ENCODE measurements around the gene AGTRAP.

AGTRAP gene

GRCh38 chr1:11691302-11691914 lies 44.5 kb upstream of the AGTRAP start, which contains the start of gene DRAXIN:
Gene DRAXIN (plus strand): TSS chr1:11691710. CDS start chr1:11706259, 14,549 bp downstream.
- Histone ChIP-seq H3K9me3 (ENCODE audit: insufficient read depth, low read length, severe bottlenecking) (no peaks in the 10 kb centered on the region), H3K27me3 (ENCODE audit: insufficient read depth, low read length, poor library complexity) (peaks cover 14% of the 10 kb centered on the region), H2AFZ (ENCODE audit: low read depth, low read length) (peak within 1 kb of the TSS; percentile 80), H3K4me1 (ENCODE audit: insufficient read depth, low read length) (peaks cover 25% of the 10 kb centered on the region), H4K20me1 (ENCODE audit: insufficient read depth, low read length) (no peaks in the 10 kb centered on the region), H3K4me3 (ENCODE audit: low read depth in 1 of 2, low read length in 2 of 2) (peak within 1 kb of the TSS; percentile 58 to 75), H3K4me2 (ENCODE audit: insufficient read depth, low read length) (peak within 1 kb of the TSS; percentile 91), H3K36me3 (ENCODE audit: insufficient read depth, low read length) (peaks cover 3% of the 10 kb centered on the region; the same call in 1 of the 2 replicates), H3K9ac (ENCODE audit: low read depth, low read length) (peak within 1 kb of the TSS; percentile 87), H3K27ac (ENCODE audit: low read length) (peak within 1 kb of the TSS; percentile 54), H3K79me2 (ENCODE audit: insufficient read depth, low read length) (peaks cover 8% of the 10 kb centered on the region; the same call in 1 of the 2 replicates)
- ATAC-seq (ENCODE audit: insufficient read depth, low read depth) (peak; percentile 81), DNase-seq (peak; percentile 57)
- peak; percentile 38 for TF ChIP-seq EZH2 (IDR thresholded peaks at IDR 0.05; ENCODE audit: borderline replicate concordance, low read depth, low read length, severe bottlenecking)
- TF ChIP-seq, protein P1, sequence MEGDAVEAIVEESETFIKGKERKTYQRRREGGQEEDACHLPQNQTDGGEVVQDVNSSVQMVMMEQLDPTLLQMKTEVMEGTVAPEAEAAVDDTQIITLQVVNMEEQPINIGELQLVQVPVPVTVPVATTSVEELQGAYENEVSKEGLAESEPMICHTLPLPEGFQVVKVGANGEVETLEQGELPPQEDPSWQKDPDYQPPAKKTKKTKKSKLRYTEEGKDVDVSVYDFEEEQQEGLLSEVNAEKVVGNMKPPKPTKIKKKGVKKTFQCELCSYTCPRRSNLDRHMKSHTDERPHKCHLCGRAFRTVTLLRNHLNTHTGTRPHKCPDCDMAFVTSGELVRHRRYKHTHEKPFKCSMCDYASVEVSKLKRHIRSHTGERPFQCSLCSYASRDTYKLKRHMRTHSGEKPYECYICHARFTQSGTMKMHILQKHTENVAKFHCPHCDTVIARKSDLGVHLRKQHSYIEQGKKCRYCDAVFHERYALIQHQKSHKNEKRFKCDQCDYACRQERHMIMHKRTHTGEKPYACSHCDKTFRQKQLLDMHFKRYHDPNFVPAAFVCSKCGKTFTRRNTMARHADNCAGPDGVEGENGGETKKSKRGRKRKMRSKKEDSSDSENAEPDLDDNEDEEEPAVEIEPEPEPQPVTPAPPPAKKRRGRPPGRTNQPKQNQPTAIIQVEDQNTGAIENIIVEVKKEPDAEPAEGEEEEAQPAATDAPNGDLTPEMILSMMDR (IDR thresholded peaks at IDR 0.05; ENCODE audit: borderline replicate concordance, extremely low read depth, low read length, poor library complexity, severe bottlenecking) = no peak

DNA sequence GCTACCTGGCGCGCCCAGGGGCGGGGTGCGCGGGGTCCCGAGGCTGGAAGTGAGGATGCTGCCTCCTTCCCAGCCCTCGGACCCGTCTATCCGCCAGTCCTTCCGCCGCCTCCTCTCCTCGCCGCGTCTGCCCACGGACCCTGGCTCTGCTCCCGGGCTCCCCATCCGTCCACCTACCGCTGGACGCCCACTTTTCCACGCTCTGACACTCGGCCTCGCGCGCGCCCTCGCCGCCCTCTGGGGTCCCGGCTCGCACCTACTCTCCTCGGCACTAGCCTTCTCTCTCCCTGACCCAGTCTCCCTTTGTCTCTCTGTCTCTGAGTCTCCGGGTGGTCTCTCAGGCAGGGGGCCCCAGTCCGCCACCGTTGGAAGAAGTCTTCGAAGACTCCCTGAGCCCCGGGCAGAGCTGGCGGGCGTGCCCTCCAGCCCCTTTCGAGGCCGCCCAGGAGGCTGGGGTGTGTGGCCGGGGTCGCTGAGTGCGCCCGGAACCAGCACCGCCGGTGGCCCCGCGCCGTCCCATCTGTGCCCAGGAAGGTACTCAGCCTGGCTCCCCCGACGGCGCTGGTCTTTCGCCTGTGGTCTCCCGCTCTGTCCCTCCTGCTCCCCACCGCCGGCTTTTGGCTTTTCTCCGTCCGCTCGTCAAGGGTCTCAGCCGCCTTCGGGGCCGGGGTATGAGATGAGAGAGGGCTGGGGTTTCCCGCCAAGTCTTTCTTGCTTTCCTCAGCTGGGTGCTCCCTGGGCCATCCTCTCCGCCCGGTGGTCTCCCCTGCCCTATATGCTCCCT lies 43.8 kb upstream of the AGTRAP start:
- no peaks in the 10 kb centered on the region for H4K20me1 ChIP-seq (ENCODE audit: insufficient read depth, low read length)
- H2AFZ ChIP-seq (ENCODE audit: low read depth, low read length) = no peak overlapping the region
- no peaks in the 10 kb centered on the region for H3K9me3 ChIP-seq (ENCODE audit: insufficient read depth, low read length, severe bottlenecking)
- no peak overlapping the region for H3K27ac ChIP-seq (ENCODE audit: low read length)
- H3K9ac ChIP-seq (ENCODE audit: low read depth, low read length) = peak overlapping the region; percentile 87; the same call in 1 of the 2 replicates
- peaks cover 3% of the 10 kb centered on the region; the same call in 1 of the 2 replicates for H3K36me3 ChIP-seq (ENCODE audit: insufficient read depth, low read length)
- H3K4me2 ChIP-seq (ENCODE audit: insufficient read depth, low read length) = peak overlapping the region; percentile 91
- H3K27me3 ChIP-seq (ENCODE audit: insufficient read depth, low read length, poor library complexity) = peaks cover 14% of the 10 kb centered on the region
- peak overlapping the region in 1 of 2 experiments; percentile 75; a peak in 2 of 4 replicates for H3K4me3 ChIP-seq (ENCODE audit: low read depth in 1 of 2, low read length in 2 of 2)
- DNase-seq (no peak), ATAC-seq (ENCODE audit: insufficient read depth, low read depth) (0 out of 3 replicates have a peak, but pooled peaks have one; percentile 1)
- TF ChIP-seq, protein P1 (IDR thresholded peaks at IDR 0.05; ENCODE audit: borderline replicate concordance, extremely low read depth, low read length, poor library complexity, severe bottlenecking) = no peak
- no peak for TF ChIP-seq EZH2 (IDR thresholded peaks at IDR 0.05; ENCODE audit: borderline replicate concordance, low read depth, low read length, severe bottlenecking)
- peaks cover 25% of the 10 kb centered on the region for H3K4me1 ChIP-seq (ENCODE audit: insufficient read depth, low read length)
- peaks cover 8% of the 10 kb centered on the region; the same call in 1 of the 2 replicates for H3K79me2 ChIP-seq (ENCODE audit: insufficient read depth, low read length)

GRCh38 chr1:11693024-11693590 lies 42.8 kb upstream of the AGTRAP start:
- Histone ChIP-seq H2AFZ (ENCODE audit: low read depth, low read length) (no peak overlapping the region), H3K79me2 (ENCODE audit: insufficient read depth, low read length) (peaks cover 8% of the 10 kb centered on the region; the same call in 1 of the 2 replicates), H3K27me3 (ENCODE audit: insufficient read depth, low read length, poor library complexity) (peaks cover 14% of the 10 kb centered on the region), H3K36me3 (ENCODE audit: insufficient read depth, low read length) (peaks cover 3% of the 10 kb centered on the region; the same call in 1 of the 2 replicates), H3K9ac (ENCODE audit: low read depth, low read length) (no peak overlapping the region), H3K27ac (ENCODE audit: low read length) (no peak overlapping the region), H3K4me1 (ENCODE audit: insufficient read depth, low read length) (peaks cover 25% of the 10 kb centered on the region), H4K20me1 (ENCODE audit: insufficient read depth, low read length) (no peaks in the 10 kb centered on the region), H3K4me3 (ENCODE audit: low read depth in 1 of 2, low read length in 2 of 2) (no peak overlapping the region), H3K4me2 (ENCODE audit: insufficient read depth, low read length) (no peak overlapping the region), H3K9me3 (ENCODE audit: insufficient read depth, low read length, severe bottlenecking) (no peaks in the 10 kb centered on the region)
- DNase-seq (no peak), ATAC-seq (ENCODE audit: insufficient read depth, low read depth) (no peak)
- TF ChIP-seq, protein P1 (IDR thresholded peaks at IDR 0.05; ENCODE audit: borderline replicate concordance, extremely low read depth, low read length, poor library complexity, severe bottlenecking) = no peak
- TF ChIP-seq EZH2 (IDR thresholded peaks at IDR 0.05; ENCODE audit: borderline replicate concordance, low read depth, low read length, severe bottlenecking) = no peak

Data from DND-41 (cell line).